SK-N-SH treated with all-trans-retinoic acid at 6 μM for 48 hours (cell line): ENCODE measurements around the gene CBARP.

Experiments used
- ATAC-seq: fragments of 200-7000 bp; cut with Tn5 transposase; 3 replicates; pipeline ENCODE4 v1.9.1; 2020; ENCODE audit warnings: mild to moderate bottlenecking, moderate library complexity
- ARNTL ChIP-seq: fragments of 450-650 bp; formaldehyde crosslinking; IDR thresholded peaks from 2 replicates; pipeline ENCODE4 v1.5.0; 2020; ENCODE audit warnings: low read depth, mild to moderate bottlenecking, moderate library complexity, borderline replicate concordance
- BACH2 ChIP-seq: fragments of 250-450 bp; sonication (Bioruptor Pico); IDR thresholded peaks from 2 replicates; pipeline ENCODE4 v1.9.0; 2021; ENCODE audit warnings: mild to moderate bottlenecking, borderline replicate concordance
- CREB5 ChIP-seq: fragments of 250-450 bp; sonication (Bioruptor Pico); IDR thresholded peaks from 2 replicates; pipeline ENCODE4 v1.5.1; 2020; ENCODE audit warnings: low read depth, mild to moderate bottlenecking, moderate library complexity
- ESRRG ChIP-seq: fragments of 250-450 bp; sonication (Bioruptor Pico); IDR thresholded peaks from 2 replicates; pipeline ENCODE4 v1.6.1; 2021; ENCODE audit warnings: mild to moderate bottlenecking
- GLIS3 ChIP-seq: fragments of 250-450 bp; sonication (Bioruptor Pico); IDR thresholded peaks from 2 replicates; pipeline ENCODE4 v1.5.0; 2020; ENCODE audit warnings: mild to moderate bottlenecking, moderate library complexity
- ISL1 ChIP-seq: fragments of 250-450 bp; sonication (Bioruptor Pico); IDR thresholded peaks from 2 replicates; pipeline ENCODE4 v2.1.2; 2022; ENCODE audit warnings: mild to moderate bottlenecking, moderate library complexity
- OSR1 ChIP-seq: fragments of 250-450 bp; sonication (Bioruptor Pico); IDR thresholded peaks from 2 replicates; pipeline ENCODE4 v1.8.0; 2022; ENCODE audit warnings: moderate library complexity, mild to moderate bottlenecking, inconsistent platforms
- RARB ChIP-seq: fragments of 250-450 bp; sonication (Bioruptor Pico); IDR thresholded peaks from 2 replicates; pipeline ENCODE4 v1.8.0; 2021; ENCODE audit warnings: mild to moderate bottlenecking, moderate library complexity
- SNAI2 ChIP-seq: fragments of 250-450 bp; sonication (Bioruptor Pico); IDR thresholded peaks from 2 replicates; pipeline ENCODE4 v1.5.0; 2020; ENCODE audit warnings: mild to moderate bottlenecking, moderate library complexity
- TCF4 ChIP-seq: fragments of 250-450 bp; sonication (Bioruptor Pico); IDR thresholded peaks from 2 replicates; pipeline ENCODE4 v1.8.0; 2021; ENCODE audit warnings: mild to moderate bottlenecking, moderate library complexity, borderline replicate concordance
- TOX ChIP-seq: fragments of 250-450 bp; sonication (Bioruptor Pico); IDR thresholded peaks from 2 replicates; pipeline ENCODE4 v1.8.0; 2021; ENCODE audit warnings: mild to moderate bottlenecking, moderate library complexity, borderline replicate concordance
- ZC3H10 ChIP-seq: fragments of 250-450 bp; sonication (Bioruptor Pico); IDR thresholded peaks from 2 replicates; pipeline ENCODE4 v1.5.1; 2021; ENCODE audit warnings: mild to moderate bottlenecking, moderate library complexity
- ZFP30 ChIP-seq: fragments of 450-650 bp; formaldehyde crosslinking; IDR thresholded peaks from 2 replicates; pipeline ENCODE4 v1.5.0; 2022; ENCODE audit warnings: mild to moderate bottlenecking, moderate library complexity
- ZNF565 ChIP-seq: fragments of 450-650 bp; formaldehyde crosslinking; conservative IDR thresholded peaks from 2 replicates; pipeline ENCODE4 v1.5.0; 2020; ENCODE audit warnings: low read depth, mild to moderate bottlenecking, moderate library complexity
- TF ChIP-seq, protein P1 (sequence below): fragments of 250-450 bp; sonication (Bioruptor Pico); IDR thresholded peaks from 2 replicates; pipeline ENCODE4 v1.5.1; 2021; ENCODE audit warnings: mild to moderate bottlenecking, moderate library complexity

CBARP gene

GRCh38 chr19:1219786-1220476 lies 17.9 kb downstream of the CBARP start:
- no peak for ATAC-seq
- TF ChIP-seq GLIS3 (CRISPR knock-in tag) (no peak), ZFP30 (CRISPR knock-in tag) (no peak), TOX (CRISPR knock-in tag) (no peak), ISL1 (no peak), TCF4 (no peak), BACH2 (no peak), CREB5 (CRISPR knock-in tag) (no peak), ZC3H10 (CRISPR knock-in tag) (no peak), ESRRG (CRISPR knock-in tag) (no peak)

GRCh38 chr19:1218751-1219567 lies 18.8 kb downstream of the CBARP start:
- ATAC-seq = no peak
- TF ChIP-seq GLIS3 (CRISPR knock-in tag) (no peak), ZNF565 (CRISPR knock-in tag) (no peak), ZFP30 (CRISPR knock-in tag) (no peak), RARB (CRISPR knock-in tag) (no peak), ISL1 (no peak), BACH2 (no peak), CREB5 (CRISPR knock-in tag) (no peak), TCF4 (no peak), ZC3H10 (CRISPR knock-in tag) (no peak), TOX (CRISPR knock-in tag) (no peak)
- TF ChIP-seq, protein P1, sequence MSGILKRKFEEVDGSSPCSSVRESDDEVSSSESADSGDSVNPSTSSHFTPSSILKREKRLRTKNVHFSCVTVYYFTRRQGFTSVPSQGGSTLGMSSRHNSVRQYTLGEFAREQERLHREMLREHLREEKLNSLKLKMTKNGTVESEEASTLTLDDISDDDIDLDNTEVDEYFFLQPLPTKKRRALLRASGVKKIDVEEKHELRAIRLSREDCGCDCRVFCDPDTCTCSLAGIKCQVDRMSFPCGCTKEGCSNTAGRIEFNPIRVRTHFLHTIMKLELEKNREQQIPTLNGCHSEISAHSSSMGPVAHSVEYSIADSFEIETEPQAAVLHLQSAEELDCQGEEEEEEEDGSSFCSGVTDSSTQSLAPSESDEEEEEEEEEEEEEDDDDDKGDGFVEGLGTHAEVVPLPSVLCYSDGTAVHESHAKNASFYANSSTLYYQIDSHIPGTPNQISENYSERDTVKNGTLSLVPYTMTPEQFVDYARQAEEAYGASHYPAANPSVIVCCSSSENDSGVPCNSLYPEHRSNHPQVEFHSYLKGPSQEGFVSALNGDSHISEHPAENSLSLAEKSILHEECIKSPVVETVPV = no peak

GRCh38 chr19:1217366-1217765 lies 20.4 kb downstream of the CBARP start:
- no peak for TF ChIP-seq TOX (CRISPR knock-in tag)
- no peak for TF ChIP-seq ZFP30 (CRISPR knock-in tag)
- TF ChIP-seq, protein P1 = no peak
- no peak for TF ChIP-seq SNAI2 (CRISPR knock-in tag)
- TF ChIP-seq ARNTL (CRISPR knock-in tag) = no peak
- ATAC-seq = no peak

- no peak for ATAC-seq
- no peak for TF ChIP-seq OSR1 (CRISPR knock-in tag)
Measured at GRCh38 chr19:1216756-1217155, 21.0 kb downstream of the CBARP start.

DNA sequence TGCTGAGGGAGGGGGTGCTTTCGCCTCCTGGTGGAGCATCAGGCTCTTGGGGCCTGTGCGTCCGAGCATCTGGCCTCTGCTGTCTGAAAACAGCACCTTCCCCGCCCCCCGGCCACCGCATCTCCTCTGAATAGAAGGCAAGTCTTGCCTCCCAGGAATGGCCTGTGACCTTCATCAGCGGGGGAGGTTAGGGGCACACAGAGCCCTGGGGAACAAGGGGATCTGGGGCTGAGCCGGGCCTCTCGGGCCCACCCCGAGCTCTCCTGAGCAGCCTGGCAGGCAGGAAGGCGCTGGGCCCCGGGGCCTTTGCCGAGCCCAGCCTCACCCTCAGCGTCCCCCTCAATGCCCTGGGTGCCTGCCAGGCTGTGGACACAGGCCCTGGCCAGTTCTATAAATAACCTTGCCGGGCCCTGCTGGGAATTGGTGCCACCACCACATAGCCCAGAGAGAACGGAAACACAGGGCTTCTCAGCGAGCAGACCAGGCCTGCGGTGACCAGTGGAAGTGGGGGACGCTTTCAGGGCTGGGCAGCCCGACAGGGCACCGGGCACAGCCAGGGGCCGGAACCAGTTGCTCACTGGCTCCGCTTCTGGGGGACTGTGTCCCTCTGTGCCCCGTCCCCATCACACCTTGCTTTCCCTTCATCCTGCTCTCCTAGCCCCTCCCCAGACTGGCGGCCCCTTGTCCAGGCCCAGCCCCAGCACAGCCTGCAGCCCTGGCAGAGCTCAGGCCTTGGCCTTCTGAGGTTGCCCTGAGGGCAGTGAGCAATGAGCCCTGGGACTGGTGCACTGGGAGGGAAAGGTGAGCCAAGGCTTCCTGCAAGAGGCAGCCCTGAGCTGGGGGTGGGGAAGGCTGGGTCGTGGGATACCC lies 22.7 kb downstream of the CBARP start:
- no peak for TF ChIP-seq CREB5 (CRISPR knock-in tag)
- no peak for TF ChIP-seq OSR1 (CRISPR knock-in tag)
- peak; percentile 57 for ATAC-seq
